Lower leg skin (tissue), 3 donors: ENCODE results near the gene MYCL.

Experiments used
- CTCF ChIP-seq, 3 donors: fragments of 450-650 bp; IDR thresholded peaks; one replicate each; pipeline ENCODE4 v1.5.1; 2016; ENCODE audit warnings: antibody characterized with exemption in 3 of 3, mild to moderate bottlenecking in 3 of 3, moderate library complexity in 2 of 3
- POLR2A ChIP-seq, 2 donors: fragments of 450-650 bp; IDR thresholded peaks; one replicate each; pipeline ENCODE4 v1.6.1; 2016 to 2017; ENCODE audit warnings: antibody characterized with exemption in 2 of 2, mild to moderate bottlenecking in 1 of 2, moderate library complexity in 1 of 2

- TF ChIP-seq POLR2A (IDR thresholded peaks at IDR 0.05) (no peak), CTCF (IDR thresholded peaks at IDR 0.05) (no peak)
These were observed 3.5 kb downstream of the MYCL start for GRCh38 chr1:39898191-39898590.
